Karpas-422 (cell line): ENCODE results near the gene FMN1. TPM values are rescaled to one million over a fixed set of nuclear protein-coding genes. Genes with fewer than 3 reads are reported as not detected.

Experiments used
- DNase-seq: peaks from one replicate; pipeline ENCODE4 v3.0.0-alpha.2; 2015
- H2AFZ ChIP-seq: fragments of 200-600 bp; sonication (generic); 2 replicates; pipeline ENCODE4 v1.6.1; 2014; ENCODE audit warnings: antibody characterized with exemption, low read length, mixed read lengths
- H3K27ac ChIP-seq: fragments of 200-600 bp; sonication (generic); 2 replicates; pipeline ENCODE4 v1.5.1; 2014; ENCODE audit warnings: mild to moderate bottlenecking, low read length, moderate library complexity
- H3K27me3 ChIP-seq: fragments of 200-600 bp; sonication (generic); 2 replicates; pipeline ENCODE4 v1.6.1; 2014; ENCODE audit warnings: low read length, mixed read lengths
- H3K36me3 ChIP-seq: fragments of 200-600 bp; sonication (generic); 2 replicates; pipeline ENCODE4 v1.6.1; 2014; ENCODE audit warnings: low read length, mixed read lengths; ENCODE audit not compliant: insufficient read depth
- H3K4me1 ChIP-seq: fragments of 200-600 bp; sonication (generic); 2 replicates; pipeline ENCODE4 v1.6.1; 2014; ENCODE audit warnings: mild to moderate bottlenecking, low read length, mixed read lengths
- H3K4me2 ChIP-seq: fragments of 200-600 bp; sonication (generic); 2 replicates; pipeline ENCODE4 v1.6.1; 2014; ENCODE audit warnings: low read length, low read depth, mild to moderate bottlenecking; ENCODE audit not compliant: poor library complexity, severe bottlenecking
- H3K4me3 ChIP-seq: fragments of 200-600 bp; sonication (generic); 2 replicates; pipeline ENCODE4 v1.5.1; 2014; ENCODE audit warnings: mild to moderate bottlenecking, antibody characterized with exemption, low read length, mixed read lengths
- H3K79me2 ChIP-seq: fragments of 200-600 bp; sonication (generic); 2 replicates; pipeline ENCODE4 v1.6.1; 2014; ENCODE audit warnings: mild to moderate bottlenecking, low read length, mixed read lengths
- H3K9ac ChIP-seq: fragments of 200-600 bp; sonication (generic); 2 replicates; pipeline ENCODE4 v1.6.0; 2014; ENCODE audit warnings: low read length
- H3K9me2 ChIP-seq: fragments of 200-600 bp; sonication (generic), shearing (Covaris generic); replicated peaks from 2 replicates; pipeline ENCODE4 v1.6.0; 2014; ENCODE audit warnings: mild to moderate bottlenecking, low read length, moderate library complexity; ENCODE audit not compliant: insufficient read depth
- H3K9me3 ChIP-seq: fragments of 300-700, 200-600 bp; sonication (generic); 2 replicates; pipeline ENCODE4 v1.6.1; 2014; ENCODE audit warnings: low read length, mixed read lengths
- H4K20me1 ChIP-seq: fragments of 200-600 bp; sonication (generic); 2 replicates; pipeline ENCODE4 v1.6.1; 2014; ENCODE audit warnings: mild to moderate bottlenecking, antibody characterized with exemption, low read length, low read depth; ENCODE audit not compliant: insufficient read depth
- total RNA-seq: library from RNA; depleted of rRNA; stranded (reverse); fragments of >200 nt; shearing (Covaris generic); gene quantifications from 2 replicates; pipeline ENCODE4 v1.2.3, GENCODE V29; 2014; ENCODE audit warnings: low replicate concordance

The FMN1 gene
- total RNA-seq, 1 experiment from 2014 or later, result 1.1 TPM

DNA sequence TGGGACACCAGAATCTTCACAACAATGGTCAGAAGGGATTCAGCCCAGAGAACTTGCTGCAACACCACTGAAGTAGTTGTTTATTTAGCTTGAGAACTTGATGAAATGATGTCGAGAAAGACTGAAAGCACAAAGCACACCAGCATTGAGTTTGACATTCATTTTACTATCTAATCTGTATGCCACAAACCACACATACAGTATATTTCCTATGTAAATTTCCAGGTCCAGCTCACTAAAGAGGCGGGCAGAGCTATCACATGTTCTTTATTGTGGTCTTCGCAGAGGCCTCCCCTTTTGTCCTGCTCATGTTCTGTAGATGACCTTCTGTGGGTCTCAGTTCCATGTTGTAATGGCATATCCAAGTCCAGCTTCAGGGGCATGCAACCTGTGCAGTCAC is 10.4 kb upstream of the FMN1 start:
- Histone ChIP-seq H3K27ac (peak overlapping the region; percentile 42), H3K79me2 (no peaks in the 10 kb centered on the region), H3K9me3 (no peaks in the 10 kb centered on the region), H3K4me1 (peaks cover 36% of the 10 kb centered on the region), H3K9me2 (no peaks in the 10 kb centered on the region), H3K36me3 (no peaks in the 10 kb centered on the region), H3K9ac (peak overlapping the region; percentile 10; the same call in 1 of the 2 replicates), H4K20me1 (no peaks in the 10 kb centered on the region), H3K4me2 (peak overlapping the region; percentile 35), H3K27me3 (no peaks in the 10 kb centered on the region), H2AFZ (no peak overlapping the region), H3K4me3 (no peak overlapping the region; the same call in 1 of the 2 replicates)
- DNase-seq, result no peak

GRCh38 chr15:33204087-33204486 is 9.6 kb upstream of the FMN1 start:
- no peaks in the 10 kb centered on the region for H3K79me2 ChIP-seq
- no peaks in the 10 kb centered on the region for H3K9me2 ChIP-seq
- no peaks in the 10 kb centered on the region for H3K9me3 ChIP-seq
- no peak overlapping the region for H3K9ac ChIP-seq
- no peaks in the 10 kb centered on the region for H3K27me3 ChIP-seq
- peak overlapping the region; percentile 35 for H3K4me2 ChIP-seq
- no peaks in the 10 kb centered on the region for H4K20me1 ChIP-seq
- no peak overlapping the region for H2AFZ ChIP-seq
- peak; percentile 52 for DNase-seq
- no peak overlapping the region; the same call in 1 of the 2 replicates for H3K4me3 ChIP-seq
- H3K27ac ChIP-seq, result peak overlapping the region; percentile 42; the same call in 1 of the 2 replicates
- peaks cover 36% of the 10 kb centered on the region for H3K4me1 ChIP-seq
- no peaks in the 10 kb centered on the region for H3K36me3 ChIP-seq

DNA sequence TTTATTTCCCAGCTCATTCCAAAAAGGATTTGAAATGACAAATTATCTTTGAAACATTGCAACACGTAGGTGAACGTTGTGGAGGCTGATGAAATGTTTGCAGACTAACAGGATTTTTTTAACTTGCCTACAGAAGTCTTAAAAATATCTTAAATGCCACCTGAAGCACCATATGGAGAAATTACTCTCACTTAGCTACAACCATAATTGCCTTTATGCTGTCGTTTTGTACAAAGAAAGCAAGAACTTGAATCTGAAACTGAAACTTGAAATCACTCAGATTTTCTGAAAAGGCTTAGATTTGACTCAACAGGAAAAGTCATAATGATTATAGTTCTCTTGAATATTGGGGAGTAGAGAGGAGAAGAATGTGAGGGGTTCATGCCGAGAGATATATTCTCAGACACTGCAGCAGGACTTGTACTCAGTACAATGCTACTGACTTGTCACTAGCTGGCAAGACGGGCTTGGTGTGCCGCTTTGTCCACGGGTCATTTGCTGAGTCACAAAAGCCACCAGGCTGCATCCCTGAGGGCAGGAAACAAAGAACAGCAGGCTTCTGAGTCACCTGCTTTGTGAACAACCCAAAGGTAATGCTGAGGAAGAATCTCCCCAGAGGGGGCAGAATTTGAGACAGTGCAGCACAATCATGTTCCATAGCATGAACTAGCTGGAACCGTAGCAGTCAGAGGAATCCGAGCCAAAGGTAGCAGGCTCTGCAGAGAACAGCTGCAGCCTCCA is 7.1 kb upstream of the FMN1 start:
- Histone ChIP-seq H3K79me2 (no peaks in the 10 kb centered on the region), H3K27me3 (no peaks in the 10 kb centered on the region), H3K27ac (no peak overlapping the region), H3K9me2 (no peaks in the 10 kb centered on the region), H3K4me2 (peak overlapping the region; percentile 58), H3K9ac (peak overlapping the region; percentile 31; the same call in 1 of the 2 replicates), H3K4me1 (peaks cover 36% of the 10 kb centered on the region), H3K36me3 (no peaks in the 10 kb centered on the region), H3K9me3 (no peaks in the 10 kb centered on the region), H2AFZ (peak overlapping the region; percentile 6; the same call in 1 of the 2 replicates), H4K20me1 (no peaks in the 10 kb centered on the region), H3K4me3 (peak overlapping the region; percentile 33)
- peak; percentile 64 for DNase-seq

GRCh38 chr15:33200903-33201302 is 6.4 kb upstream of the FMN1 start:
- H3K4me1 ChIP-seq, result peaks cover 36% of the 10 kb centered on the region
- no peak overlapping the region for H3K4me3 ChIP-seq
- no peak for DNase-seq
- no peak overlapping the region for H2AFZ ChIP-seq
- no peaks in the 10 kb centered on the region for H3K36me3 ChIP-seq
- H3K27ac ChIP-seq, result no peak overlapping the region
- H3K9ac ChIP-seq, result no peak overlapping the region
- no peaks in the 10 kb centered on the region for H3K9me2 ChIP-seq
- no peaks in the 10 kb centered on the region for H3K27me3 ChIP-seq
- H3K4me2 ChIP-seq, result no peak overlapping the region
- H4K20me1 ChIP-seq, result no peaks in the 10 kb centered on the region
- no peaks in the 10 kb centered on the region for H3K9me3 ChIP-seq
- no peaks in the 10 kb centered on the region for H3K79me2 ChIP-seq

GRCh38 chr15:33200444-33200843 is 5.9 kb upstream of the FMN1 start:
- H2AFZ ChIP-seq, result no peak overlapping the region
- H3K4me2 ChIP-seq, result no peak overlapping the region
- no peak for DNase-seq

DNA sequence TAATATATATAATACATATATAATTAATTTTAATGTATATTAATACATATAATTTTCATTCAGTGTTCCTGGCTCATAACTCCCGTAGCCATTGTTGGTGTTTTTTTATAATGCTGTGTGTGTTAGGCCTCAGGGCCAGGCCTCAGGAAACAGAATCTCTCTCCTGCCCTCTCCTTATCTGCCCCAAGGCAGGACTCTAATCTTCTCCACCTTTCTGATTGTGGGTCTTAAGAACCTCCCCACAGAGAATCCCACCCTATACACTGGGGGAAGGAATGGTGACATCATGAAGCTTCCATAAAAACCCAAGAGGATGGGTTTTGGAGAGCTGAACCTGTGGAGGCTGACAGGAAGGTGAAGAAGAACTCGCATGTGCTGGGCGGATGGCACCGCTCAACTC is 4.0 kb upstream of the FMN1 start:
- Histone ChIP-seq H3K27me3 (no peaks in the 10 kb centered on the region), H3K9me2 (no peaks in the 10 kb centered on the region)

More at GRCh38 chr15:33200444-33200843, 5.9 kb upstream of the FMN1 start:
- no peaks in the 10 kb centered on the region for H3K27me3 ChIP-seq
- H3K9me2 ChIP-seq, result no peaks in the 10 kb centered on the region
- H4K20me1 ChIP-seq, result no peaks in the 10 kb centered on the region
- no peaks in the 10 kb centered on the region for H3K36me3 ChIP-seq
- no peak overlapping the region for H3K9ac ChIP-seq
- H3K4me1 ChIP-seq, result peaks cover 35% of the 10 kb centered on the region
- no peaks in the 10 kb centered on the region for H3K9me3 ChIP-seq
- H3K27ac ChIP-seq, result no peak overlapping the region
- H3K79me2 ChIP-seq, result no peaks in the 10 kb centered on the region
- no peak overlapping the region for H3K4me3 ChIP-seq

DNA sequence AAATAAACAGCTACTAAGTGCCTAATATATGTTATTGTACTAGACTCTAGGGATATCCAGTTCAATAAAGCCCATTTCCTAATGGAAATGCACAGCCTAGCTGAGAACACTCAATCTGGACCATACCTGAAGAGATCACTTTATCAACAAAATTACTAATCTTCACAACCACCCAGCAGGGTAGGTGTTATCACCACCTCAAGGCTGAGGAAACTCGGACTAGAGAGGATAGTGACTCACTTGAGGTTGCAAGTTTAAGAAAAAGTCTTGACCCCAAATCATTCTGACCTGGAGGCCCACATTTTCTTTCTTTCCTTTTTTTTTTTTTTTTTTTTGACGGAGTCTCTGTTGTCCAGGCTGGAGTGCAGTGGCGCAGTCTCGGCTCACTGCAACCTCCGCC is 3.1 kb upstream of the FMN1 start:
- H2AFZ ChIP-seq, result no peak overlapping the region
- H3K4me3 ChIP-seq, result no peak overlapping the region
- H4K20me1 ChIP-seq, result no peaks in the 10 kb centered on the region
- H3K79me2 ChIP-seq, result no peaks in the 10 kb centered on the region
- peaks cover 13% of the 10 kb centered on the region for H3K4me1 ChIP-seq
- no peak overlapping the region for H3K9ac ChIP-seq
- no peaks in the 10 kb centered on the region for H3K36me3 ChIP-seq
- H3K27me3 ChIP-seq, result no peaks in the 10 kb centered on the region
- no peak overlapping the region for H3K27ac ChIP-seq
- H3K9me3 ChIP-seq, result no peaks in the 10 kb centered on the region
- no peak overlapping the region for H3K4me2 ChIP-seq
- H3K9me2 ChIP-seq, result no peaks in the 10 kb centered on the region
- no peak for DNase-seq

More for the DNA sequence above, 4.0 kb upstream of the FMN1 start:
- H3K79me2 ChIP-seq, result no peaks in the 10 kb centered on the region
- no peak overlapping the region for H3K9ac ChIP-seq
- DNase-seq, result no peak
- H3K4me1 ChIP-seq, result peaks cover 16% of the 10 kb centered on the region
- no peak overlapping the region for H3K4me3 ChIP-seq
- no peak overlapping the region for H2AFZ ChIP-seq
- no peak overlapping the region for H3K27ac ChIP-seq
- no peak overlapping the region for H3K4me2 ChIP-seq
- no peaks in the 10 kb centered on the region for H3K9me3 ChIP-seq
- no peaks in the 10 kb centered on the region for H4K20me1 ChIP-seq
- no peaks in the 10 kb centered on the region for H3K36me3 ChIP-seq

GRCh38 chr15:33194237-33194636 is 277 bp downstream of the FMN1 start:
- peaks cover under 1% of the 10 kb centered on the region for H3K4me1 ChIP-seq
- H3K4me3 ChIP-seq, result no peak overlapping the region
- H3K9ac ChIP-seq, result no peak overlapping the region
- no peaks in the 10 kb centered on the region for H3K27me3 ChIP-seq
- no peak overlapping the region for H3K4me2 ChIP-seq
- H3K9me2 ChIP-seq, result no peaks in the 10 kb centered on the region
- no peaks in the 10 kb centered on the region for H3K79me2 ChIP-seq
- no peak for DNase-seq
- no peaks in the 10 kb centered on the region for H3K9me3 ChIP-seq
- no peak overlapping the region for H3K27ac ChIP-seq
- H2AFZ ChIP-seq, result no peak overlapping the region
- H4K20me1 ChIP-seq, result no peaks in the 10 kb centered on the region
- H3K36me3 ChIP-seq, result no peaks in the 10 kb centered on the region
